GM18505 (cell line): ENCODE measurements around the gene NFKBIE.

Experiments used
- ATAC-seq: cut with Tn5 transposase; IDR thresholded peaks from one replicate; pipeline ENCODE4 v1.9.1; 2021; ENCODE audit not compliant: unreplicated experiment
- POLR2A ChIP-seq: IDR thresholded peaks from 4 replicates; pipeline ENCODE4 v1.6.1; 2011; ENCODE audit warnings: borderline replicate concordance; ENCODE audit not compliant: insufficient read depth, insufficient read length; ENCODE audit errors: extremely low read depth

NFKBIE gene

DNA sequence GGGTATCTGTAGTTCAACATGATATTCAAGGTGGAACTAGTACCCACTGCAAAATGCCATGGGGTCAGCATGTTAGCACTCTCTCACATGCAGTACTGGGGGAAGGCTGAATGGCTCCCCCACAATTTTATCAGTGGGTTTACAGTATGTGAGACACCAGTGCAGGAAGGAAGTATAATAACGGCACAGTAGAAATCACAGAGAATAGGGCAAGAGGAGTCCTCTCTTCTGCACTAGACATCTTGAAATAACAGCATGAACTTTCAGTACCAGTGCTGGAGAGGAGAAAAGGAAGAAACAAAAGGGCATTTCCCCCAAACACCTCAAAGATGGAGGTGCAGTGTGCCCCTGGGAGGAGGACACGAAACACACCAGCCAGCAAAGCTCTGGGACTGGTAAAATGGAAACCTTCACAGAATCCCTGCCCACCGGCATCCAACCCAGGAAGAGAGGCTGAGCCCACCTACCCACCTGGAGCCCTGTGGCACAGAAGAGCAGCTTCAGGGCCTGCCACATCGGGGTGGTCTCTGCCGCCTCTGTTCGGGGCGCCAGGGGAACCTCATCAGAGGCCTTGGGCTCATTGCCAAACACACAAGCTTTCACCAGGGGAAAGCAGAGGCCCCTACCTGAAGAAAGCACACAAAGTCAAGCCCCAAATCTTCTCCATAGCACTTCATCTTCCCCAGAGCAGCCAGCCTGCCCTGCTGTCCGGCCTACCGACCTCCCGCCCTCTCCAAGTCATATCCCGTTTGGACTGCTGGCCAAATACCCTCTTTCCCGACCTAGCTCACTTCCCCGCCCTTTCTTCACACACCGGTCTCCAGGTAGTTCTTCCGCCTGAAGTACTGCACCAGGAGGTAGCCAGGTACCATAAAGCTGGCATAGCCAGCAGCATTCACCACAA is 9.2 kb downstream of the NFKBIE start:
- no peak for TF ChIP-seq POLR2A
- ATAC-seq: no peak

DNA sequence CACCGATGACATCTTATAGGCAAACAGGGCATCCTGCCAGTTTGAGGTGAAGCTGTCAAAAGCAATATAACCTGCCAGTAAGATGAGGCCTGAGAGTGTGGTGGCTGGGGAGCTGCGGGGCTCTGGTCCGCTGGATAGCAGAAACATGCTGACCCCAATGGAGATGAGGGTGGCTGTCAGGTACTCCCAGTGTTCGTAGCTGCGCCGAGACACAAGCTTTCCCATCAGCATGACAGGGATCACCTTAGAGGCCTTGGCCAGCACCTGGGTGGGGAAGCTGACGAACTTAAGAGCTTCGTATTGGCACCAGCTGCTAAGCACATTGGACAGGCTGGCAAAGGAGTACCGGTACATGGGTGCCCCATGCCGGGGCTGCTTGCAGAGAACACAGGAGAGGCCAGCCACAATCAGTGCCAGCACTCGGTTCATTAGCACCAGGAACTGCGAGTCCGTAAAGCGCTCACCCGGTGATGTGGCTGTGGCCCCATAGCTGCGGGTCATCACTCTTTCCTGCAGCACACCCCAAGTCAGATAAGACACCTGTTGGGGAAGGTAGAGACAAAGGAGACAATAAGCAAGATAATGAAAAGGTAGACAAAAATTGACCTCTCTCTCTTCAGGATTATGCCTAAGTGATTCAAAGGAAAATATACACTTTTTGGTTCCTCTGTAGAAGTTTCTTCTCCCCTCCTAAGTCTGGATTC is 10.1 kb downstream of the NFKBIE start:
- no peak for ATAC-seq
- TF ChIP-seq POLR2A: peak; percentile 21

DNA sequence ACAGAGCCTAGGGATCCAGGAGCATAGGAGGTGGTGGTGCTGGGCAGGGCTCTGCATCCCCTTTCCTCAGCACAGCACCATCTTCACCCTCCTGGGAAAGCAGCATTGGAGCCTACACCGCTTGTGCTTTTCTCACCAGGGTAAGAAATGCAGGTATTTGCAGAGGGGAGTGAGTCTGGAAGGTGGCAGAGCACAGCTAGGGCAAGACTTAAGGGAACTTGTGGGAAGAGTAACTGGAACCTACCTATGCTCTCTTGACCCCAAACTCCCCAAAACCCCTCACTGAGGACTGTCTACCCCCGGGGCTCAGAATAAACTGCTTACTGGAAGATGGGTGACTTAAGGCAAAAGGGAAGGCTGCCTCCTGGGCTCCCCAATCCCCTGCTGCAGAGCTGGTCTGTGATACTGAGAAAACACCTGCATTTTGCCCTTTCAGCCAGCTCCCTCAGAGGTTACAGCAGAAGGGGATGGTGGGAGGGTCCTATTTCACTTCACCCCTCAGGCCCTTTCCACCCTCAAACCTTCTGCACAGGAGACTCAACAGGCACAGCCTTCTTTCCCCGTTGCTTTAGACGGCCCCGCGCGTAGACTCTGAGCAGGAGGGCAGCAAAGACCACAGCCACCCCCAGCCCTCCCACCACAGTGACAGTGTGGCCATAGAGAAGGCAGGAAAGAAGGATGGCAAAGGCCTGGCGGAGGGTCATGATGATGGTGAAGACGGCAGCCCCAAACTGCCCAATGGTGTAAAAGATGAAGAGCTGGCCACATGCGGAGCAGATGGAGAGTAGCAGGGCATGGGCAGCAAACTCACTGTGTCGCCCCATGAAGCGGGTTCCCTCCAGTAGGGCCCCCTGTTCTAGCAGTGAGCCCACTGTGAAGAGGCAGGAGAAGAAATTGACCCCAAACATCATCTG is 10.9 kb downstream of the NFKBIE start:
- TF ChIP-seq POLR2A: peak; percentile 48
- ATAC-seq: no peak

GRCh38 chr6:44253307-44254101 is 11.8 kb downstream of the NFKBIE start:
- no peak for TF ChIP-seq POLR2A
- ATAC-seq: no peak

DNA sequence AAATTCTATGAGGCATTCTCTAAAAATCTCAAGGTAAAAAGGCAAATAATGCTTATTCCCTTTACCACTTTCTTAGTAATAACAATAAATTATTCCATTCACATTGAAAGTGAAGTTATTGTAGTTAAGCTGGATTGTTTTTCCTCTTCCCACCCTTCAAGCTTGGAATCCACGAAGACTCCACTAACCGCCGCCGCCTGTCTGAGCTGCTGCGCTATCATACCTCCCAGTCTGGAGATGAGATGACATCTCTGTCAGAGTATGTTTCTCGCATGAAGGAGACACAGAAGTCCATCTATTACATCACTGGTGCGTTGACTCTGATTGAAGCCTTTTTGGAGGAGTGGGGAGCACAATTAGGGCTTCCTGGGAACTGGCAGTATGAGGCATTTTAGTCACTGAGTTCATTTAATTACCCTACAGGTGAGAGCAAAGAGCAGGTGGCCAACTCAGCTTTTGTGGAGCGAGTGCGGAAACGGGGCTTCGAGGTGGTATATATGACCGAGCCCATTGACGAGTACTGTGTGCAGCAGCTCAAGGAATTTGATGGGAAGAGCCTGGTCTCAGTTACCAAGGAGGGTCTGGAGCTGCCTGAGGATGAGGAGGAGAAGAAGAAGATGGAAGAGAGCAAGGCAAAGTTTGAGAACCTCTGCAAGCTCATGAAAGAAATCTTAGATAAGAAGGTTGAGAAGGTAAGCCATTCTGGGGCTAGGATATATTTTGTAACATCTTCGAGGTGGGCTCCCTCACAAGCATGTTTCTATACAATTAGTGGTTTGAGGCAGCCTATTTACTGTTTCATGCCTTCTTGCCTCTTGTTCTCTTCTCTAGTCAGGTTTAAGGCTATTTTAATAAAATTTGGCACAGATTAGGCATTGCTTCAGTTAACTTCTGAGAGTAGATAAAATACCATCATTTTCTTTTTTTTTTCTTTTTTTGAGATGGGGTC is 13.5 kb downstream of the NFKBIE start:
- no peak for ATAC-seq
- peak; percentile 26 for TF ChIP-seq POLR2A

DNA sequence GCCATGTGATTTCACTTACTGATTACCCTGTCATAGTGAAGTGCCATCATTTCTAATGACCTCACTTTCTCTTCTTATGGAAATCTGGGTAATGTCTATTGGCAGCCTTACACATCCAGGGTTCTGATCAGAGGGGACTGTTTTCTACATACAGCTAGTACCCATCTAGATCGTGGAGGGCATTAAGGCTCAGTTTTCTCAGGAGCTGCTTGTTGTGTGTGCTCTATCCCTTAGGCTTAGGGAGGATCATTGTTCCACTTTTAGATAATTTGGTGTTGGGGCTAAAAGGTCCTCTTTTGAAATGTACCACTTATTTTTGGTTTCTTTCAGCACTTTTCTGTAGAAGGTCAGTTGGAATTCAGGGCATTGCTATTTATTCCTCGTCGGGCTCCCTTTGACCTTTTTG is 14.6 kb downstream of the NFKBIE start:
- no peak for TF ChIP-seq POLR2A
- no peak for ATAC-seq

DNA sequence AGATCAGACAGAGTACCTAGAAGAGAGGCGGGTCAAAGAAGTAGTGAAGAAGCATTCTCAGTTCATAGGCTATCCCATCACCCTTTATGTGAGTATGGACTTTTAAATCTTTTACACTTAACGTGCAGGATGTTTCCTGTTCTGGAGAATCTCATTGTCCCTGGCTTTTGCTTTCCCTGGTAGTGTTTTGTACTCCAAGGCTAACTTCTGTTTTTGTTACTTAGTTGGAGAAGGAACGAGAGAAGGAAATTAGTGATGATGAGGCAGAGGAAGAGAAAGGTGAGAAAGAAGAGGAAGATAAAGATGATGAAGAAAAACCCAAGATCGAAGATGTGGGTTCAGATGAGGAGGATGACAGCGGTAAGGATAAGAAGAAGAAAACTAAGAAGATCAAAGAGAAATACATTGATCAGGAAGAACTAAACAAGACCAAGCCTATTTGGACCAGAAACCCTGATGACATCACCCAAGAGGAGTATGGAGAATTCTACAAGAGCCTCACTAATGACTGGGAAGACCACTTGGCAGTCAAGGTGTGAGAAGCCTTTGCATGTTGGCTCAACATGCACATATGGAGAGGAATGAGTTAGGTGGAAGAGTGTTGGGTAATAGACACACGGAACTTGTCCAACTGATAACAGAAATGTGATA is 15.2 kb downstream of the NFKBIE start:
- no peak for ATAC-seq
- TF ChIP-seq POLR2A: no peak

DNA sequence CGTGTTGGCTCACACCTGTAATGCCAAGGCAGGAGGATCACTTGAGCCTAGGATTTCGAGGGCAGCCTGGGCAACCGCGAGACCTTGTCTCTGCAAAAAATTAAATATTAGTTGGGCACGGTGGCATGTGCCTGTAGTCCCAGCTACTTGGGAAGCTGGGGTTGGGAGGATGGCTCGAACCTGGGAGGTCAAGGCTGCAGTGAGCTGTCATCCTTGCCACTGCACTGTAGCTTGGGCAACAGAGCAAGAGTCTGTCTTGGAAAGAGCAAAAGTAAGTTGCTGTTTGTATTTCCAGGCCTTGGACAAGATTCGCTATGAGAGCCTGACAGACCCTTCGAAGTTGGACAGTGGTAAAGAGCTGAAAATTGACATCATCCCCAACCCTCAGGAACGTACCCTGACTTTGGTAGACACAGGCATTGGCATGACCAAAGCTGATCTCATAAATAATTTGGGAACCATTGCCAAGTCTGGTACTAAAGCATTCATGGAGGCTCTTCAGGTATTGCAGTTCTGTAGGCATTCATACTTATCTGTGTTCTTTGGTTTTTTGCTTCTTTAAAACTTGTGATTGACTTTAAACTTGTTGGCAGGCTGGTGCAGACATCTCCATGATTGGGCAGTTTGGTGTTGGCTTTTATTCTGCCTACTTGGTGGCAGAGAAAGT is 16.1 kb downstream of the NFKBIE start:
- TF ChIP-seq POLR2A: peak; percentile 17
- ATAC-seq: no peak

GRCh38 chr6:44248579-44248978 is 16.8 kb downstream of the NFKBIE start:
- TF ChIP-seq POLR2A: no peak
- no peak for ATAC-seq
